H9 (cell line): ENCODE data around the gene TLL2. TPM values are rescaled to one million over a fixed set of nuclear protein-coding genes. Genes with fewer than 3 reads are reported as not detected.

Source experiments
- DNase-seq: peaks from one replicate; pipeline ENCODE4 v3.0.0-alpha.2; 2017
- H2AFZ ChIP-seq: one replicate; pipeline ENCODE4 v1.6.1; 2013; ENCODE audit warnings: mild to moderate bottlenecking, low read length, control low read depth, moderate library complexity
- H2AK5ac ChIP-seq: 2 replicates; pipeline ENCODE4 v1.6.1; 2013; ENCODE audit warnings: low read length, control low read depth, mixed read lengths; ENCODE audit not compliant: insufficient read length
- H2BK120ac ChIP-seq: one replicate; pipeline ENCODE4 v1.6.1; 2013; ENCODE audit warnings: low read depth, mild to moderate bottlenecking, low read length, control low read depth, inconsistent platforms; ENCODE audit not compliant: poor library complexity, severe bottlenecking
- H2BK12ac ChIP-seq: 2 replicates; pipeline ENCODE4 v1.6.1; 2013; ENCODE audit warnings: low read length, control low read depth, mixed read lengths, low read depth; ENCODE audit not compliant: insufficient read length
- H2BK15ac ChIP-seq: 2 replicates; pipeline ENCODE4 v1.6.1; 2013; ENCODE audit warnings: low read depth, low read length, control low read depth
- H2BK20ac ChIP-seq: one replicate; pipeline ENCODE4 v1.6.1; 2013; ENCODE audit warnings: low read depth, mild to moderate bottlenecking, low read length, control low read depth, inconsistent platforms; ENCODE audit not compliant: poor library complexity, severe bottlenecking
- H2BK5ac ChIP-seq: 2 replicates; pipeline ENCODE4 v1.6.1; 2013; ENCODE audit warnings: low read length, control low read depth, mixed read lengths; ENCODE audit not compliant: insufficient read length
- H3K14ac ChIP-seq: 2 replicates; pipeline ENCODE4 v1.6.1; 2013; ENCODE audit warnings: low read length, control low read depth; ENCODE audit not compliant: insufficient read depth
- H3K18ac ChIP-seq: 2 replicates; pipeline ENCODE4 v1.6.1; 2013; ENCODE audit warnings: low read depth, mild to moderate bottlenecking, mixed read lengths, low read length, control low read depth; ENCODE audit not compliant: insufficient read length
- H3K23ac ChIP-seq: 2 replicates; pipeline ENCODE4 v1.6.1; 2013; ENCODE audit warnings: low read length, control low read depth, mixed read lengths, low read depth; ENCODE audit not compliant: insufficient read length
- H3K23me2 ChIP-seq: 2 replicates; pipeline ENCODE4 v1.6.1; 2013; ENCODE audit warnings: low read depth, mild to moderate bottlenecking, mixed read lengths, low read length, control low read depth; ENCODE audit not compliant: insufficient read length, poor library complexity, severe bottlenecking
- H3K27ac ChIP-seq: 2 replicates; pipeline ENCODE4 v1.5.1; 2013; ENCODE audit warnings: low read length, control low read depth, mixed read lengths, low read depth; ENCODE audit not compliant: insufficient read length
- H3K27me3 ChIP-seq: 2 replicates; pipeline ENCODE4 v1.6.1; 2013; ENCODE audit warnings: low read length, control low read depth, inconsistent platforms; ENCODE audit not compliant: insufficient read depth
- H3K4ac ChIP-seq: 2 replicates; pipeline ENCODE4 v1.6.1; 2013; ENCODE audit warnings: low read depth, mild to moderate bottlenecking, control low read depth, inconsistent platforms, low read length, moderate library complexity
- H3K4me1 ChIP-seq: 2 replicates; pipeline ENCODE4 v1.6.1; 2013; ENCODE audit warnings: low read length, control low read depth, inconsistent platforms; ENCODE audit not compliant: insufficient read depth
- H3K4me2 ChIP-seq: 2 replicates; pipeline ENCODE4 v1.6.1; 2013; ENCODE audit warnings: low read length, control low read depth, mixed read lengths; ENCODE audit not compliant: insufficient read length, insufficient read depth
- H3K56ac ChIP-seq: 2 replicates; pipeline ENCODE4 v1.6.1; 2013; ENCODE audit warnings: low read depth, mild to moderate bottlenecking, mixed read lengths, low read length, control low read depth; ENCODE audit not compliant: insufficient read length
- H3K79me1 ChIP-seq: 2 replicates; pipeline ENCODE4 v1.6.1; 2013; ENCODE audit warnings: low read depth, mild to moderate bottlenecking, moderate library complexity, low read length, control low read depth, inconsistent platforms; ENCODE audit not compliant: insufficient read depth, poor library complexity, severe bottlenecking
- H3K79me2 ChIP-seq: 2 replicates; pipeline ENCODE4 v1.6.1; 2013; ENCODE audit warnings: low read length, control low read depth, inconsistent platforms; ENCODE audit not compliant: insufficient read depth
- H3K9ac ChIP-seq: 2 replicates; pipeline ENCODE4 v1.6.1; 2013; ENCODE audit warnings: low read length, control low read depth, mixed read lengths; ENCODE audit not compliant: insufficient read length; ENCODE audit errors: extremely low read depth
- H3K9me3 ChIP-seq: one replicate; pipeline ENCODE4 v1.6.1; 2013; ENCODE audit warnings: low read depth, low read length, inconsistent platforms; ENCODE audit not compliant: control insufficient read depth
- H3T11ph ChIP-seq: one replicate; pipeline ENCODE4 v1.6.1; 2013; ENCODE audit warnings: mild to moderate bottlenecking, low read length, control low read depth, inconsistent platforms
- H4K20me1 ChIP-seq: one replicate; pipeline ENCODE4 v1.6.1; 2013; ENCODE audit not compliant: control insufficient read depth, insufficient read length, insufficient read depth
- H4K5ac ChIP-seq: 2 replicates; pipeline ENCODE4 v1.6.1; 2013; ENCODE audit warnings: low read depth, mild to moderate bottlenecking, mixed read lengths, low read length, control low read depth; ENCODE audit not compliant: insufficient read length
- H4K8ac ChIP-seq: replicated peaks from 2 replicates; pipeline ENCODE4 v1.6.1; 2013; ENCODE audit warnings: low read length, control low read depth, mixed read lengths, low read depth; ENCODE audit not compliant: insufficient read length
- H4K91ac ChIP-seq: 2 replicates; pipeline ENCODE4 v1.6.1; 2013; ENCODE audit warnings: low read depth, mild to moderate bottlenecking, moderate library complexity, mixed read lengths, low read length, control low read depth; ENCODE audit not compliant: insufficient read length
- H3K27ac Mint-ChIP-seq, 3 experiments: 2 replicates in 2 of 3; 3 replicates in 1 of 3; pipeline ENCODE4 v1.8.0; 2020 to 2021; ENCODE audit warnings: mixed read lengths in 3 of 3, mild to moderate bottlenecking in 1 of 3, moderate library complexity in 1 of 3
- H3K27me3 Mint-ChIP-seq: 2 replicates; pipeline ENCODE4 v1.8.0; 2021; ENCODE audit warnings: low read depth, mild to moderate bottlenecking, moderate library complexity, mixed read lengths
- H3K36me3 Mint-ChIP-seq, 3 experiments: 2 replicates in 2 of 3; 3 replicates in 1 of 3; pipeline ENCODE4 v1.8.0; 2020 to 2021; ENCODE audit warnings: low read depth in 3 of 3, mixed read lengths in 3 of 3; ENCODE audit not compliant: insufficient read depth in 1 of 3
- H3K4me1 Mint-ChIP-seq, 2 experiments: 2 replicates each; pipeline ENCODE4 v1.8.0; 2020; ENCODE audit warnings: mixed read lengths in 2 of 2
- H3K4me3 Mint-ChIP-seq, 2 experiments: 2 replicates in 1 of 2; 3 replicates in 1 of 2; pipeline ENCODE4 v1.8.0; 2020 to 2021; ENCODE audit warnings: mild to moderate bottlenecking in 2 of 2, mixed read lengths in 2 of 2, moderate library complexity in 1 of 2
- H3K9me3 Mint-ChIP-seq, 2 experiments: 2 replicates in 1 of 2; 3 replicates in 1 of 2; pipeline ENCODE4 v1.8.0; 2020; ENCODE audit warnings: mild to moderate bottlenecking in 2 of 2, mixed read lengths in 2 of 2, moderate library complexity in 1 of 2
- WGBS: extraction: QIAGEN DNeasy Blood & Tissue Kit; methylation state at CpG from one replicate; pipeline ENCODE4 v1.1.7; 2013; ENCODE audit warnings: missing lambda C conversion rate, low lambda C conversion rate, mixed read lengths; ENCODE audit not compliant: insufficient read length; ENCODE audit errors: extremely low coverage; 5-methylcytosine and 5-hydroxymethylcytosine counted together
- total RNA-seq: library from RNA; stranded (reverse); gene quantifications from 2 replicates; pipeline ENCODE4 v1.2.1, GENCODE V29; 2021
- TF ChIP-seq, protein P1 (sequence below): fragments of 200-600 bp; sonication (generic); conservative IDR thresholded peaks from 3 replicates; pipeline ENCODE4 v1.8.0; 2021; ENCODE audit warnings: antibody characterized with exemption, mild to moderate bottlenecking

The TLL2 gene
- total RNA-seq, 1 experiment from 2014 or later, result 1.4 TPM

- no peaks in the 10 kb centered on the region for H3K23me2 ChIP-seq
- H3K4ac ChIP-seq, result no peak overlapping the region
- no peak overlapping the region for H2BK12ac ChIP-seq
- TF ChIP-seq, protein P1, sequence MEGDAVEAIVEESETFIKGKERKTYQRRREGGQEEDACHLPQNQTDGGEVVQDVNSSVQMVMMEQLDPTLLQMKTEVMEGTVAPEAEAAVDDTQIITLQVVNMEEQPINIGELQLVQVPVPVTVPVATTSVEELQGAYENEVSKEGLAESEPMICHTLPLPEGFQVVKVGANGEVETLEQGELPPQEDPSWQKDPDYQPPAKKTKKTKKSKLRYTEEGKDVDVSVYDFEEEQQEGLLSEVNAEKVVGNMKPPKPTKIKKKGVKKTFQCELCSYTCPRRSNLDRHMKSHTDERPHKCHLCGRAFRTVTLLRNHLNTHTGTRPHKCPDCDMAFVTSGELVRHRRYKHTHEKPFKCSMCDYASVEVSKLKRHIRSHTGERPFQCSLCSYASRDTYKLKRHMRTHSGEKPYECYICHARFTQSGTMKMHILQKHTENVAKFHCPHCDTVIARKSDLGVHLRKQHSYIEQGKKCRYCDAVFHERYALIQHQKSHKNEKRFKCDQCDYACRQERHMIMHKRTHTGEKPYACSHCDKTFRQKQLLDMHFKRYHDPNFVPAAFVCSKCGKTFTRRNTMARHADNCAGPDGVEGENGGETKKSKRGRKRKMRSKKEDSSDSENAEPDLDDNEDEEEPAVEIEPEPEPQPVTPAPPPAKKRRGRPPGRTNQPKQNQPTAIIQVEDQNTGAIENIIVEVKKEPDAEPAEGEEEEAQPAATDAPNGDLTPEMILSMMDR, result no peak
- no peak overlapping the region for H3K27ac ChIP-seq
- Mint-ChIP-seq H3K4me3 (peak overlapping the region in 1 of 2 experiments; percentile 19; a peak in 3 of 5 replicates), H3K27ac (peak overlapping the region in 2 of 3 experiments; percentile 66 to 88; a peak in 5 of 7 replicates), H3K4me1 (peaks cover 60 to 62% of the 10 kb centered on the region in 2 experiments), H3K36me3 (peaks cover 0 to 2% (median 0%) of the 10 kb centered on the region in 3 experiments; a peak in 2 of 7 replicates), H3K9me3 (no peaks in the 10 kb centered on the region; a peak in 1 of 5 replicates), H3K27me3 (peaks cover 5% of the 10 kb centered on the region; the same call in 1 of the 2 replicates)
- H3K79me2 ChIP-seq, result no peaks in the 10 kb centered on the region
- no peak overlapping the region for H3T11ph ChIP-seq
- no peak overlapping the region for H3K18ac ChIP-seq
- no peak overlapping the region for H4K8ac ChIP-seq
- H3K9ac ChIP-seq, result no peak overlapping the region
- no peak overlapping the region for H4K91ac ChIP-seq
- DNase-seq, result no peak
- H2BK120ac ChIP-seq, result no peak overlapping the region
- H3K79me1 ChIP-seq, result no peaks in the 10 kb centered on the region
- H3K14ac ChIP-seq, result no peak overlapping the region
- peaks cover 16% of the 10 kb centered on the region; the same call in 1 of the 2 replicates for H3K4me1 ChIP-seq
- H3K56ac ChIP-seq, result no peak overlapping the region
- H3K4me2 ChIP-seq, result no peak overlapping the region
- no CpG with 5 or more reads among the region's 10 CpGs for WGBS
- H2BK15ac ChIP-seq, result no peak overlapping the region
- no peak overlapping the region for H2AFZ ChIP-seq
- H2BK20ac ChIP-seq, result no peak overlapping the region
- H2BK5ac ChIP-seq, result no peak overlapping the region
- H2AK5ac ChIP-seq, result no peak overlapping the region
- no peak overlapping the region for H4K5ac ChIP-seq
- no peaks in the 10 kb centered on the region for H3K27me3 ChIP-seq
- no peak overlapping the region for H3K23ac ChIP-seq
- H3K9me3 ChIP-seq, result no peaks in the 10 kb centered on the region
- H4K20me1 ChIP-seq, result no peaks in the 10 kb centered on the region
These were observed 66.6 kb downstream of the TLL2 start for GRCh38 chr10:96446966-96447596.
